A549 (cell line): ENCODE measurements around the gene TPD52L1.

Source experiments
- EP300 ChIP-seq, 2 experiments: fragments of >200 bp; sonication (Bioruptor Twin); formaldehyde crosslinking; IDR thresholded peaks; 2 replicates in 1 of 2; 3 replicates in 1 of 2; pipeline ENCODE4 v1.6.1; 2016 to 2017
- POLR2A ChIP-seq: IDR thresholded peaks from 2 replicates; pipeline ENCODE4 v1.6.1; 2012; ENCODE audit warnings: mild to moderate bottlenecking, low read length
- TF ChIP-seq, protein P1 (sequence below): fragments of >200 bp; sonication (Bioruptor Twin); formaldehyde crosslinking; IDR thresholded peaks from 3 replicates; pipeline ENCODE4 v1.5.1; 2016

GRCh38 chr6:125300992-125301434, 147.4 kb downstream of the TPD52L1 start:
- TF ChIP-seq, protein P1, sequence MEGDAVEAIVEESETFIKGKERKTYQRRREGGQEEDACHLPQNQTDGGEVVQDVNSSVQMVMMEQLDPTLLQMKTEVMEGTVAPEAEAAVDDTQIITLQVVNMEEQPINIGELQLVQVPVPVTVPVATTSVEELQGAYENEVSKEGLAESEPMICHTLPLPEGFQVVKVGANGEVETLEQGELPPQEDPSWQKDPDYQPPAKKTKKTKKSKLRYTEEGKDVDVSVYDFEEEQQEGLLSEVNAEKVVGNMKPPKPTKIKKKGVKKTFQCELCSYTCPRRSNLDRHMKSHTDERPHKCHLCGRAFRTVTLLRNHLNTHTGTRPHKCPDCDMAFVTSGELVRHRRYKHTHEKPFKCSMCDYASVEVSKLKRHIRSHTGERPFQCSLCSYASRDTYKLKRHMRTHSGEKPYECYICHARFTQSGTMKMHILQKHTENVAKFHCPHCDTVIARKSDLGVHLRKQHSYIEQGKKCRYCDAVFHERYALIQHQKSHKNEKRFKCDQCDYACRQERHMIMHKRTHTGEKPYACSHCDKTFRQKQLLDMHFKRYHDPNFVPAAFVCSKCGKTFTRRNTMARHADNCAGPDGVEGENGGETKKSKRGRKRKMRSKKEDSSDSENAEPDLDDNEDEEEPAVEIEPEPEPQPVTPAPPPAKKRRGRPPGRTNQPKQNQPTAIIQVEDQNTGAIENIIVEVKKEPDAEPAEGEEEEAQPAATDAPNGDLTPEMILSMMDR: no peak
- TF ChIP-seq EP300 (IDR thresholded peaks at IDR 0.05) (no peak), POLR2A (no peak)
